Stimulated activated CD8-positive, alpha-beta memory T cell treated with anti-CD3 and anti-CD28 coated beads, Interleukin-12 subunit alpha, Interleukin-12 subunit beta, amount 100 ng/mL, for 4 hours (primary cell): ENCODE results near the gene DGKD.
"Not testable (repeated sequence)": the region's sequence is repeated elsewhere in the genome, so short reads cannot be mapped to it uniquely, and the experiment has no call there.

ENCODE experiments used
- DNase-seq: peaks from one replicate; pipeline ENCODE4 v3.0.0-alpha.2; 2020; ENCODE audit warnings: low read depth

The DGKD gene

GRCh38 chr2:233360771-233361176 lies 6.5 kb downstream of the DGKD start:
- DNase-seq: no peak

- no peak for DNase-seq
Observed at GRCh38 chr2:233361297-233361696, 7.0 kb downstream of the DGKD start.

DNA sequence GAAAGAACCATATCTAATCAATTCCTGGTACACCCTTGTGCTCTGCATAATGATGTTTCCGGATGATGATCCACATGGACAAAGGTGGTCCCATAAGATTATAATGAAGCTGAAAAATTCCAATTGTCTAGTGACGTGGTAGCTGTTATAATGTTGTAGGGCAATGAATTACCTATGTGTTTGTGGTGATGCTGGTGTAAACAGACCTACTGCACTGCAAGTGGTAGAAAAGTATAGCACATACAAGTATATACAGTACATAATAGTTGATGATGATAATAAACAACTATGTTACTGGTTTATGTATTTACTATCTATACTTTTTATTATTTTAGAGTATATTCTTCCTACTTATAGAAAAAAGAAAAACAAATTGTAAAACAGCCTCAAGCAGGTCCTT lies 8.4 kb downstream of the DGKD start:
- DNase-seq: no peak

GRCh38 chr2:233363744-233364235 lies 9.5 kb downstream of the DGKD start:
- DNase-seq: no peak

GRCh38 chr2:233365861-233366520 lies 11.7 kb downstream of the DGKD start:
- no peak for DNase-seq

- DNase-seq: no peak
Observed at GRCh38 chr2:233367586-233367985, 13.3 kb downstream of the DGKD start.

DNA sequence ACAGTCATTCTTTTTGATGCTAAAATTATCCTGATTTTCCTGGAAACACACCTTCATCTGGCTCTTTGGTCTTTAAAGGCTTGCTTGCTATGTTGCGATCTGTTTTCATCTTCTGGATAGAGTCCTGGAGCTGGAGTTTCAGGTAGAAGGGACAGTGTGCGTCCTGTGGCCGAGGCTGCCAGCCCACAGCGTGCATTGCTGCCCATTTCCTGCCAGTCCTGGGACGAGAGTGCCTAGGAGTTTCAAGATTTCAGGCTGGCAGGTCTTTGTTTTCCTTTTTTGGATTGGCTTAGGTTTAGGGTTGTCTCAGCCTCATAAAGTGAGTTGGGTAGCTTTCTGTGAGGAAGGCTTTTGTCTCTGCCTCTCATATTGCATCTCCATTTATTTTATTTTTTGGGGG lies 14.5 kb downstream of the DGKD start:
- no peak for DNase-seq

DNA sequence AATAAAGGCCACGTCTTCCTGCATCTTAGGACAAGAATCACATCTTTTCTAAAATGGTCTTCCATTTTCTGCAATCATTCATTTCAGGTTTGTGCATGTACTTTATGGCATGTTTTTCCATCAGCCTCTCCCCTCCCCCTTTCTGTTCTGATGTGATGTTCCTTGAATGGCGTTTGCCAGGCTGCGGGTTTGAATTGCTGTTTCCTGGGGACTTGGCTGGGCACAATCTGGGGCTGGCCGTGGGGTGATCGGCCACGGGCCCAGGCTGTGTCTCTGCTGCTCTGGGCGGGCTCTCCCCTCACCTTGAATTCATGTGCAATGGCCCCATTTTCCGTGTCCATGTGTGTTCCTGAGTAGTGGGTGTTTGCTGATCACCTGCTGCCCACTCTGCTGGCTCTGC lies 15.2 kb downstream of the DGKD start:
- no peak for DNase-seq

GRCh38 chr2:233369897-233370685 lies 15.8 kb downstream of the DGKD start:
- no peak for DNase-seq

DNA sequence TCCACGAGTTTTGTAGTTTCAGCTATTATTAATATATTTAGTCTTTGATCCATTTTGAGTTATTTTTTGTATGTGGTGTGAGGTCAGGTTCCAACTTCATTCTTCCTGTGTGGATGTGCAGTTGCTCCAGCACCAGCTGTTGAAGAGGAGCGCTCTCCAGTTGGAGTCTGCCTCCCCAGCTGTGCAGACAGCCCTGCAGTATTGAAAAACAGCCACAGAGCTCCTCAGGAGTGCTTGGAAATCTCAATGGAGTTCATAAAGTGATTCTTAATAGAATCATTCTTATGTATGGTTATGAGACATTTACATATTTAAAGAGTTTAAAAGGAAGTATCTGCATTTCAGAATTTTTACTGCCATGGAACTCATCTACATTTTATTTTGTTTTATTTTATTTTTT lies 17.3 kb downstream of the DGKD start:
- no peak for DNase-seq

DNA sequence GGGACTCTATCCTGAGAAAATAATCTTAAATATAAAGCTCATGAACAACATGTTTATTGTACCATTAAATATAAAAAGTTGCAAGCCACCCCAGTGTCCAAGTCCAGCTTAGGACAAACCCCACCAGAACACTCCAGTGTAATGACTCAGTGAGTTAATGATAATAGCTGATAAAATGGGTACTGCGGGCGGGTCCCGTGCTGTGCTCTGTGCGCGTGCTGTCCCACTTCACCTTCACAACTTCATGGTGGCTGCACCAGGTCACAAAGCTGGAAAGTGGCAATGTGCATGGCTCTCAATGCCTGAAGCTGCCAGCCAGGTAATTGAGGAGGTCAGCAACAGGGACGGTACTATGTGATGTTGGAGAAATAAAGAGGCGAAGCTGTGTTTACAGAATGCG lies 18.6 kb downstream of the DGKD start:
- DNase-seq: no peak

GRCh38 chr2:233373316-233373715 lies 19.0 kb downstream of the DGKD start:
- DNase-seq: no peak

DNA sequence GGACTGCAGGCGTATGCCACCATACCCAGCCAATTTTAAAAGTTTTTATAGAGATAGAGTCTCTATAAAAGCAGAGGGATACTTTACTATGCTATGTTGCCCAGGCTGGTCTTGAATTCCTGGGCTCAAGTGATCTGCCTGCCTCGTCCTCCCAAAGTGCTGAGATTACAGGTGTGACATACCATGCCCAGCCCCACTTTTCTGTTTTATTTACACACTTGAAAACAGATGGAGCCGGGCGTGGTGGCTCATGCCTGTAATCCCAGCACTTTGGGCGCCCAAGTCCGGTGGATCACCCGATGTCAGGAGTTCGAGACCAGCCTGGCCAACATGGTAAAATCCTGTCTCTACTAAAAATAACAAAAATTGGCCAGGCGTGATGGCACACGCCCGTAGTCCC lies 20.5 kb downstream of the DGKD start:
- not testable (repeated sequence) for DNase-seq

DNA sequence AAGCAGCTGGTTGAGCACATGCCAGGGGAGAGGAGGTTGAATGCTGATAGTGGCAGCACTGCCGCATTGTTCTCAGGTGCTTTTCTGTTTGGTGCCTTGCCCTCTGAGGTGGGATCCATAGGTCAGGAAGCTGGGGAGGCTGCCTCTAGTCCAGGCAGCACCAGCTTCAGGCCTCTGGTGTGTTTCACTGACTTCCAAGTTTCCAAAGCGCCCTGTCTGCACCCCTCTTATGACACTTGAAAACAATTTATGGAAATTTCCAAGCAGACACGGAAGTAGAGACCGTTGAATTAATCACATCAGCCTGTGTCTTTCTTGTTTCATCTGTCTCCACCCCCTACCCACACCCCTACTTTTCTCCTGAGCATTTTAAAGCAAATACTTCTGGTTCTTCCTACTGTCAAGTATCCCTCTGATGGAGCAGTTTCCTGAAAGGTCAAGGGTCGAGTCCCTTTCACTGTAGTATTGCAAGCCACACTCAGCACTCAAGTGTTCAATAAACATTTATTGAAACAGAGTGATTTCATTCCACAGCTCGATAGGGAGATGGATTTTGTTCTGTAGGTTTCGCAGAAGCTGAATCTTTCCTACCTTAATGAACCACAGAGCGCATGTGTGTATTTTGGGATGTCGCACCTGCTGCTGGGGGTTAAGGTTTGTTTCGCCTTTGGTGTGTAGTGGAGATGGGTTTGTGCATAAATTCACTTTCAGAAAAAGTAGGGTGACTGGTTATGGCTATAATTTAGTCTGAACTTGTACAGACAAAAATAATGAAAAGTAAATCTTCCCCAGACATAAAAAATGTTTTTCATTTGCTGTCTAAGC lies 21.4 kb downstream of the DGKD start:
- DNase-seq: no peak

- DNase-seq: no peak
Observed at GRCh38 chr2:233379034-233379433, 24.7 kb downstream of the DGKD start.

GRCh38 chr2:233379441-233379840 lies 25.1 kb downstream of the DGKD start:
- DNase-seq: no peak

GRCh38 chr2:233380132-233380895 lies 26.0 kb downstream of the DGKD start:
- DNase-seq: no peak

DNA sequence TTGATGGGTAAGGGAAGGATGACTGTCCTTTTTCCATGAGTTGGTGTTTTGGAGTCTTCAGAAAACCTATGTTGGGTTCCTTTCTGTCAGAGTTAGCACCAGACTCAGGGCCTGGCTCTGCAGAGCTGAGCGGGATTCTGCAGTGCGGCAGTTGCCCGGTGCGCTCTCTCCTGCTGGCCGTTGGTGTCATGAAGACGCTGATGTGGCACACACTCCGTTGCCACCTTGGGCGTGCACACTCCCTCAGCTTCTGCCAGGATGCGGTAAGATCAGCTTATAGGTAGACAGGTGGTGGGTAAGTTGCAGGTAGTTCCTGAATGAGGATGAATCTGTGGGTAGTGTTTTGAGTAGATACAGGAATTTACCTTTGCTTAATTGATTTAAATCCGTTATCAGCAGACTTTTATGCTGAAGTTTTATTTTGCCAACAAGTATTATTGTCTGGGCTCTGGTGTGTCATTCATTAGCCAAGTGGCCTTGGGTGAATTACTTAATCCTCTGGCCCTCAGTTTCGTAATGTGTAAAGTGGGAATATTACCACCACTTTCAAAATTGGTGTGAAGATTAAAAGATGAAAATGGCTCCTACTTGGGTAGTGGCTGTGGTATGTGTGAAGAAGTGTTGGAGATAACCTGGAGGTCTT lies 26.8 kb downstream of the DGKD start:
- DNase-seq: no peak

DNA sequence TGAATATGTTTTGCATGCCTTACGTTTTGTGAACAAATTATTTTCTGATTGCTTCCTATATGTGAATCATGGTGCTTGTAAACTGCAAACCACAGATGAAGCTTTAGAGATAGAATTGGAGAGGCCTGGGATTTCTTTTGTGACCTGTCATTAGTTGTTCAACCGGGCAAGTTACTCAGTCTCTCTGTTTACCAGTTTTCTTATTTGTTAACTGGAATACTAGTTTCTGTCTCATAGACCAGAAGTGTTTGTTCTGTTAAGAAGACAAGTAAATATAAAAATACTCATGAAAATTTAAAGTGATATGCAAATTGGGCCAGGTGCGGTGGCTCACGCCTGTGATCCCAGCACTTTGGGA lies 27.3 kb downstream of the DGKD start:
- no peak for DNase-seq

DNA sequence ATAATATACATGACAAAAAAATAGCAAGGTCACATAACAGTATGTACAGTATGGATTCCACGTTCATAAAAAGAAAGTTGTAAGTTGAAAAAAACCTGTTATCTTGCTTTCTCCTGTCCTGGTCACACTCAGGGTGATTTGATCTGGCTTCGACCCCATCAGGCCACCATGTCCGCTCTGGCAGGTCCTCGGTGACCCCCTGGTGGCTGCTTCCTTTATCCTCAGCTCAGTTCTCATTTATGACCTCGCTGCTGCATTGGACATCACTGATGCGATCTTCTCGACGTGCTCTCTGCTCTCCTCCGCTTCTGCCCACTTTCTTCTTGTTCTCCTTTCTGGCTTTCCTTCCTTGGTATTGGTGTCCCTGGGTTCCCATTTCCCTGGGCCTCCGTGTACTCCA lies 29.7 kb downstream of the DGKD start:
- DNase-seq: no peak

- DNase-seq: no peak
Observed at GRCh38 chr2:233384811-233385488, 30.7 kb downstream of the DGKD start.
